OCI-LY3 (cell line): ENCODE measurements around the gene ZNF808.

Source experiments
- CTCF ChIP-seq: fragments of 200-600, 300-600 bp; sonication (generic); IDR thresholded peaks from 2 replicates; pipeline ENCODE4 v1.5.1; 2014; ENCODE audit warnings: antibody characterized with exemption, low read length, low read depth
- EZH2phosphoT487 ChIP-seq: fragments of 200-600 bp; shearing (Covaris generic); IDR thresholded peaks from 2 replicates; pipeline ENCODE4 v1.6.1; 2018; ENCODE audit warnings: antibody characterized with exemption, mixed run types, low read depth

DNA sequence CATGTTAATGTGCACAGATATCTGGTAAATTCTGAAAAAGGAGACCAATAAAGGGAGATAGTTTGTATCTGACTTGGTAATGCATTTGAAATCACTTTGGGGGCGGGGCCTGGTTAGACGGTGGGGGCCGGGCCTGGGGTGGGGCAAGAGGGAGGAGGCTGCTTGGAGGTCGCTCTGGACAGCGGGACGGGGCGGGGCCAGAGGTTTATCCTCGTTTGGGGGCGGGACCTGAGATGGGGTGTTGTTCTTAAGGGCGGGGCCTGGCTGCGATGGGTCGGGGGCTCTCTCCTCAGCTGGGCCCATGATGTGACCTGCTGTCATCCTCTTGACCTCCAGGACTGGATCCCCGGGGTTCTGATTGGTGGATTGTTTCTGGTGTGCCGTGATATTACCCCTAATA, 4.9 kb upstream of the ZNF808 start:
- no peak for TF ChIP-seq EZH2phosphoT487
- no peak for TF ChIP-seq CTCF
